Melanocyte of skin (primary cell): ENCODE data around the gene ZNF813. TPM values are rescaled to one million over a fixed set of nuclear protein-coding genes. Genes with fewer than 3 reads are reported as not detected.

Experiments used
- total RNA-seq, 2 donors: library from RNA; depleted of rRNA; stranded (reverse); fragments of >200 nt; gene quantifications; 2 replicates each; pipeline ENCODE4 v1.2.3, GENCODE V29; 2012

ZNF813 gene
- 1 to 10 TPM; 1.7 to 3.3 TPM for total RNA-seq

DNA sequence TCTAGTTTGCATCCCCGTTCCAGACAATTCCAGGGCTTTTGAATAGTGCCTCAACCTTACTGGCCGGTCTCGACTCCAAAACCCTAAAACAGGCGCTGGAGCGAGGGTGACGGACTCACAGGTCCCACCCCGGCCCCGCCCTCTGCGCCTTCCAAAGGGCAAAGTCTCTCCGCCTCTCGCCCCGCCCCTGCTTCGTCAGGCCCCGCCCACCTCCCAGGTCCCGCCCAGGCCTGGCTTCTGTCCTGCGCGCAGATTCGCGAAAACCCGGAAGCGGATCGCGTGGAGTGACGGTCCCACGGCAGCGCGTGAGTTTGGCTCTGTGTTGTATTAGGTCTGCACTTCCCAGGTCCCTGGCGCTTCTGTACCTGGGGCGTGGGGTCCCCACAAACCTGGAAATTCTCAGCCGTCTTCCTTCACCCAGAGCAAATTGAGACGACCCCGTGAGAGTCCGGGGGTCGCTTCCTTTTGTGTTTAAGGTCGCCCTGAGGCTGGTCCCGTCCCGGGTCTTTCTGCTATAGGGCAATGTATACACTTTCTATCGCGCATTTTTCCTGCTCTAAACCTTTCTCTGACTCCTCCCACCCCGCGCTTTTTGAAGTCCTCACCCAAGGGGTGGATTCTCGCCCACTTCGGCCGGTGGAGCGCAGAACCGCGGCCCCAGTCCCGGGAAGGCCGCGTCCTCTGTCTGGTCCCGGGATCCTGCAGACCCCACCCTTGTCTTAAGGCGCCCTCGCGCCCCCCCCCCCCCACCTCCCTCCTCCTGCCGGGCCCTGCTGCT is at the start of gene ZNF813:
Gene ZNF813 (plus strand): TSS at position 249 of the 778 bp plus-strand sequence. CDS start 16,090 bp downstream, outside the sequence.

GRCh38 chr19:53431399-53432087 is 36.0 kb upstream of the ZNF813 start, which contains the start of gene ZNF761:
Gene ZNF761 (plus strand): TSS chr19:53431984. CDS start chr19:53447269, 15,285 bp downstream.

GRCh38 chr19:53537521-53538377 is 70.2 kb downstream of the ZNF813 start, which contains the start of gene ZNF331:
Gene ZNF331 (plus strand): TSS chr19:53538145. CDS start chr19:53569377, 31,232 bp downstream.

Other genes starting within 250 kb of the ZNF813 start
- 1 to 10 TPM; 9.3 to 10.0 TPM for gene ZNF677, start 212.9 kb upstream of the ZNF813 start, total RNA-seq
- not detected for gene VN1R2, start 209.4 kb upstream of the ZNF813 start, total RNA-seq
- not detected for gene VN1R4, start 200.0 kb upstream of the ZNF813 start, total RNA-seq
- gene ZNF845, start 134.0 kb upstream of the ZNF813 start, total RNA-seq: 1 to 10 TPM; 6.5 to 8.0 TPM
- gene ZNF525, start 102.0 kb upstream of the ZNF813 start, total RNA-seq: 1 to 10 TPM; 6.2 to 7.7 TPM
- gene ZNF765, start 72.6 kb upstream of the ZNF813 start, total RNA-seq: 1 to 10 TPM; 9.0 to 9.3 TPM
- gene ZNF761, start 35.7 kb upstream of the ZNF813 start, total RNA-seq: 1 to 10 TPM; 6.7 to 8.3 TPM
- 10 to 100 TPM; 11.7 to 12.3 TPM for gene ZNF331, start 70.4 kb downstream of the ZNF813 start, total RNA-seq
- not detected for gene DPRX, start 164.3 kb downstream of the ZNF813 start, total RNA-seq